ENCODE data around the gene IFIT1. TPM values are rescaled to one million over a fixed set of nuclear protein-coding genes. Genes with fewer than 3 reads are reported as not detected.
"Not testable (repeated sequence)": the region's sequence is repeated elsewhere in the genome, so short reads cannot be mapped to it uniquely, and the experiment has no call there.

IFIT1 gene
- total RNA-seq, 1 experiment from 2014 or later, result 3.4 TPM

DNA sequence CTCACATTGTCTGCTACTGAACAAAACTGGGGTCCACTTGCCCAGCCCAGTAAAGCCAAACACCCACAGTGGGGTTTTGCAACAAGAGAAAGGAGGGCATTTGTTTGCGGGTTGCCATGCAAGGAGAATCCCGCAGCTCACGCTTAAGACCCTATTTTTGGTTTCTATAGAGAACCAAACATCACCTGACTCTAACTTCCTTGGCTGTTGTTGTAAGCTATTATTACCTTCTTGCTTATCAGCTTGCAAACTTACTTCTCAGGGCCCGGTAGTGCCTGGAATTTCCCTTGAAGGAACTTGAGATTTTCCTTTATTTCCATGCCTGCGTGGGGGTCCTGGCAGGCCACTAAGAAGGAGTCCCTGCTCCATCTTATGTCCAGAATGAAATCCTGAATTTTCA lies 43.9 kb upstream of the IFIT1 start:
- Histone ChIP-seq H3K4me1 (replicated peaks; ENCODE audit: insufficient read depth) (peaks cover 52% of the 10 kb centered on the region), H3K36me3 (ENCODE audit: low read depth) (no peaks in the 10 kb centered on the region), H3K27me3 (ENCODE audit: insufficient read depth, low read depth) (no peaks in the 10 kb centered on the region), H3K9me3 (ENCODE audit: insufficient read depth, low read depth) (no peaks in the 10 kb centered on the region), H3K4me3 (no peak overlapping the region), H3K27ac (no peak overlapping the region), H3K79me2 (ENCODE audit: low read depth) (no peaks in the 10 kb centered on the region), H3K9me2 (ENCODE audit: insufficient read depth) (no peaks in the 10 kb centered on the region), H3K4me2 (no peak overlapping the region), H3F3A (ENCODE audit: insufficient read depth, low read depth) (peaks cover 47% of the 10 kb centered on the region), H2AFZ (no peak overlapping the region), H4K20me1 (ENCODE audit: insufficient read depth) (no peaks in the 10 kb centered on the region)
- no peak for DNase-seq
- no peak for TF ChIP-seq EZH2 (IDR thresholded peaks at IDR 0.05; ENCODE audit: low read depth)
- no TSS peak for BruUV-seq (replicated peaks)
- intact Hi-C loops (cut with micrococcal nuclease; ENCODE audit: unreplicated experiment), result no loop called here
- ChIA-PET CTCF (no interaction called here), POLR2A (ENCODE audit: unreplicated experiment) (no interaction called here)

DNA sequence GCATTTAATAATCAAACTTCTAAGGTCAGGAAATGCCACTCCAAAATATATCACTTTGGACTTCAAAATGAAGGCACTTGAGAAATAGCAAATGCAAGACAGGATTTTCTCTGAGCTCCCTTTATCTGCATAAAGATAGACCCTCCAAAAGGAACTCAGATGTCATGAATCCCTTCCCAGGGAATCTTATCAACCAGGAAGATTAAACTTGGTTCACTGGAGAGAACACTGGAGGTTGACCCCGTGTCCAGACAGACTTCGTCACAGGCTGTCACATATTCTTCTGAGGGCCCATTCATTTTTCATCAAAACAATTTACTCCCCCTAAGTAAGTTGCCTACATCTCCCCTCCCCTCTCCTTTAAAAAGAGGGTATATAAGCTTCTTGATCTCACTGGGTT lies 43.4 kb upstream of the IFIT1 start:
- CTCF ChIA-PET, result no interaction called here
- Histone ChIP-seq H3K4me1 (replicated peaks; ENCODE audit: insufficient read depth) (peaks cover 53% of the 10 kb centered on the region), H3K4me2 (no peak overlapping the region), H3K9me3 (ENCODE audit: insufficient read depth, low read depth) (no peaks in the 10 kb centered on the region), H3K36me3 (ENCODE audit: low read depth) (no peaks in the 10 kb centered on the region), H4K20me1 (ENCODE audit: insufficient read depth) (no peaks in the 10 kb centered on the region), H2AFZ (no peak overlapping the region), H3K79me2 (ENCODE audit: low read depth) (no peaks in the 10 kb centered on the region), H3K27me3 (ENCODE audit: insufficient read depth, low read depth) (no peaks in the 10 kb centered on the region), H3K9me2 (ENCODE audit: insufficient read depth) (no peaks in the 10 kb centered on the region), H3K4me3 (no peak overlapping the region), H3K27ac (no peak overlapping the region), H3F3A (ENCODE audit: insufficient read depth, low read depth) (peaks cover 47% of the 10 kb centered on the region)
- TF ChIP-seq EZH2 (IDR thresholded peaks at IDR 0.05; ENCODE audit: low read depth), result no peak
- TF ChIP-seq, protein P1, sequence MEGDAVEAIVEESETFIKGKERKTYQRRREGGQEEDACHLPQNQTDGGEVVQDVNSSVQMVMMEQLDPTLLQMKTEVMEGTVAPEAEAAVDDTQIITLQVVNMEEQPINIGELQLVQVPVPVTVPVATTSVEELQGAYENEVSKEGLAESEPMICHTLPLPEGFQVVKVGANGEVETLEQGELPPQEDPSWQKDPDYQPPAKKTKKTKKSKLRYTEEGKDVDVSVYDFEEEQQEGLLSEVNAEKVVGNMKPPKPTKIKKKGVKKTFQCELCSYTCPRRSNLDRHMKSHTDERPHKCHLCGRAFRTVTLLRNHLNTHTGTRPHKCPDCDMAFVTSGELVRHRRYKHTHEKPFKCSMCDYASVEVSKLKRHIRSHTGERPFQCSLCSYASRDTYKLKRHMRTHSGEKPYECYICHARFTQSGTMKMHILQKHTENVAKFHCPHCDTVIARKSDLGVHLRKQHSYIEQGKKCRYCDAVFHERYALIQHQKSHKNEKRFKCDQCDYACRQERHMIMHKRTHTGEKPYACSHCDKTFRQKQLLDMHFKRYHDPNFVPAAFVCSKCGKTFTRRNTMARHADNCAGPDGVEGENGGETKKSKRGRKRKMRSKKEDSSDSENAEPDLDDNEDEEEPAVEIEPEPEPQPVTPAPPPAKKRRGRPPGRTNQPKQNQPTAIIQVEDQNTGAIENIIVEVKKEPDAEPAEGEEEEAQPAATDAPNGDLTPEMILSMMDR (conservative IDR thresholded peaks at IDR 0.05), result no peak
- DNase-seq, result no peak
- intact Hi-C loops (cut with micrococcal nuclease; ENCODE audit: unreplicated experiment), result no loop called here
- BruUV-seq (replicated peaks), result no TSS peak
- POLR2A ChIA-PET (ENCODE audit: unreplicated experiment), result no interaction called here

DNA sequence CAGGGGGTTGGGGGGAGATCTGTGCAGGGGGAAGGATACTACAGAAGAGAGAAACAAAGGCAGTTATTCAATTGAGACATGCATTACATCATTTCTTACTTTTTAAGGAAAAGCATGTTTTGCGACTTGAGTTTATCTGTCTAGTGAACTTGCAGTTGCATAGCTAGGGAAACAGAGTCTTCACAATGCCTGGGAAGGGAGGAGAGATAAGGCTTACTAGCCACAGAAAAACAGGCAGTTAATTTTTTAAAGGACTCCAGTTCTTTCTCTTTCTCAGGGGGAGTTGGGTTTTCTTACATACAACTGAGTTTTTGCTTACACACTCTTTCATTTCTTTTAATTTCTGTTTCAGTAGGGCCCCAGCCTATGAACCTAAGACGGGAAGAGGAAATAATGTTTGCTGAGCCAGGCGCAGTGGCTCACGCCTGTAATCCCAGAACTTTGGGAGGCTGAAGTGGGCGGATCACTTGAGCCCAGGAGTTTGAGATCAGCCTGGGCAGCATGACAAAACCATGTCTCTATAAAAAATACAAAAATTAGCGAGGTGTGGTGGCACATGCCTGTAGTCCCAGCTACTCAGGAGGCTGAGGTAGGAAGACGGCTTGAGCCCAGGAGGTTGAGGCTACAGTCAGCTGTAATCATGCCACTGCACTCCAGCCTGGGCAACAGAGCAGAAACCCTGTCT lies 41.6 kb upstream of the IFIT1 start:
- H3K9me2 ChIP-seq (ENCODE audit: insufficient read depth); H3K9me3 ChIP-seq (ENCODE audit: insufficient read depth, low read depth); H3K36me3 ChIP-seq (ENCODE audit: low read depth); BruUV-seq (replicated peaks); H3K27me3 ChIP-seq (ENCODE audit: insufficient read depth, low read depth); CTCF ChIA-PET; intact Hi-C loops (cut with micrococcal nuclease; ENCODE audit: unreplicated experiment); POLR2A ChIA-PET (ENCODE audit: unreplicated experiment); H4K20me1 ChIP-seq (ENCODE audit: insufficient read depth); H3K79me2 ChIP-seq (ENCODE audit: low read depth): not testable (repeated sequence)
- Histone ChIP-seq H3F3A (ENCODE audit: insufficient read depth, low read depth) (peaks cover 44% of the 10 kb centered on the region), H2AFZ (peak overlapping the region; percentile 50; the same call in 1 of the 2 replicates), H3K27ac (peak overlapping the region; percentile 100), H3K4me3 (peak overlapping the region; percentile 32; the same call in 1 of the 2 replicates), H3K4me1 (replicated peaks; ENCODE audit: insufficient read depth) (peaks cover 50% of the 10 kb centered on the region), H3K4me2 (peak overlapping the region; percentile 74)
- peak; percentile 33 to 52 for DNase-seq

DNA sequence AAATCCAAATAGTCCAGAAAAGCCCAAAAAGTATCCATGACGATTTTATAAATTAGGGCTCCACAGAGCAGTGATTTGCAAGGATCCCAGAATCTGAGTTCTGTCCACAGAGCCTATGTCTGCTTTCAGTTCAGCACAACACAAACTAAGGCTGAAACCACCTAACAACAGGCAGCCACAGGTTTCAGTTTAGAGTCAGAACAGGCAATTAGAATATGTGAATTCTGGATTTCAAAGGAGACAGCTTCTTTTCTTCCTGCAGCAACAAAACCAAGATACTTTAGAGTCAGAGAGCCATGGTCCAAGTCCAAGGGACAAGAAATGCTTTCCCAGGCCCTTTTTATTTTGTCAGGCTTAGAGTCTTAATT lies 41.0 kb upstream of the IFIT1 start:
- peak in 1 of 2 experiments; percentile 37 for DNase-seq
- no peaks in the 10 kb centered on the region for H3K9me2 ChIP-seq (ENCODE audit: insufficient read depth)
- CTCF ChIA-PET, result interaction anchor here (0.9 kb wide), 1 partner anchor 292 kb away, joined by 5 read pairs; no protein-coding TSS in a partner anchor
- H3K27me3 ChIP-seq (ENCODE audit: insufficient read depth, low read depth), result no peaks in the 10 kb centered on the region
- peak overlapping the region; percentile 100 for H3K27ac ChIP-seq
- no peaks in the 10 kb centered on the region for H3K36me3 ChIP-seq (ENCODE audit: low read depth)
- POLR2A ChIA-PET (ENCODE audit: unreplicated experiment), result interaction anchor here (0.6 to 1.2 kb wide), 4 partner anchors 18 to 73 kb away, joined by 3 to 15 read pairs (median 6); no protein-coding TSS in a partner anchor
- no peaks in the 10 kb centered on the region for H3K9me3 ChIP-seq (ENCODE audit: insufficient read depth, low read depth)
- H2AFZ ChIP-seq, result peak overlapping the region; percentile 50; the same call in 1 of the 2 replicates
- BruUV-seq (replicated peaks), result TSS peak; percentile 87
- no peaks in the 10 kb centered on the region for H4K20me1 ChIP-seq (ENCODE audit: insufficient read depth)
- TF ChIP-seq, protein P1 (conservative IDR thresholded peaks at IDR 0.05), result no peak
- TF ChIP-seq EZH2 (IDR thresholded peaks at IDR 0.05; ENCODE audit: low read depth), result no peak
- intact Hi-C loops (cut with micrococcal nuclease; ENCODE audit: unreplicated experiment), result no loop called here
- H3F3A ChIP-seq (ENCODE audit: insufficient read depth, low read depth), result peaks cover 38% of the 10 kb centered on the region
- peak overlapping the region; percentile 32; the same call in 1 of the 2 replicates for H3K4me3 ChIP-seq
- H3K79me2 ChIP-seq (ENCODE audit: low read depth), result no peaks in the 10 kb centered on the region
- peak overlapping the region; percentile 74 for H3K4me2 ChIP-seq
- H3K4me1 ChIP-seq (replicated peaks; ENCODE audit: insufficient read depth), result peaks cover 43% of the 10 kb centered on the region

Measured in PC-9 (cell line).